SU-DHL-6 (cell line): Measurements from ENCODE around the gene ZNF565.

Source experiments
- H2AFZ ChIP-seq: fragments of 200-600 bp; sonication (generic); 2 replicates; pipeline ENCODE4 v1.6.1; 2014; ENCODE audit warnings: low read depth, mild to moderate bottlenecking, moderate library complexity, mixed read lengths, antibody characterized with exemption, low read length; ENCODE audit not compliant: severe bottlenecking
- H3F3A ChIP-seq: fragments of 200-600 bp; shearing (Covaris generic); 2 replicates; pipeline ENCODE4 v1.6.0; 2016; ENCODE audit warnings: antibody characterized with exemption, mild to moderate bottlenecking; ENCODE audit not compliant: insufficient read depth
- H3K27ac ChIP-seq: fragments of 200-600 bp; sonication (generic); 2 replicates; pipeline ENCODE4 v1.5.1; 2016; ENCODE audit warnings: low read depth, mild to moderate bottlenecking, low read length, moderate library complexity, mixed read lengths
- H3K27me3 ChIP-seq: fragments of 200-600 bp; sonication (generic), shearing (Covaris generic); 2 replicates; pipeline ENCODE4 v1.6.0; 2014; ENCODE audit warnings: mild to moderate bottlenecking, low read length
- H3K36me3 ChIP-seq: fragments of 200-600 bp; sonication (generic); 2 replicates; pipeline ENCODE4 v1.6.1; 2014; ENCODE audit warnings: mild to moderate bottlenecking, low read length, mixed read lengths
- H3K4me2 ChIP-seq: fragments of 300-600, 200-600 bp; shearing (Covaris generic), sonication (generic); 2 replicates; pipeline ENCODE4 v1.6.0; 2014; ENCODE audit warnings: low read length, low read depth, mild to moderate bottlenecking; ENCODE audit not compliant: poor library complexity, severe bottlenecking
- H3K4me3 ChIP-seq: fragments of 200-600 bp; sonication (generic); 2 replicates; pipeline ENCODE4 v1.5.1; 2014; ENCODE audit warnings: antibody characterized with exemption, low read length, mild to moderate bottlenecking, mixed read lengths; ENCODE audit not compliant: insufficient read depth, poor library complexity, severe bottlenecking
- H3K79me2 ChIP-seq: fragments of 200-600 bp; sonication (generic); 2 replicates; pipeline ENCODE4 v1.6.1; 2014; ENCODE audit warnings: mild to moderate bottlenecking, low read length, moderate library complexity; ENCODE audit not compliant: insufficient read depth
- H3K9ac ChIP-seq: fragments of 200-600 bp; sonication (generic); 2 replicates; pipeline ENCODE4 v1.7.0; 2014; ENCODE audit warnings: mild to moderate bottlenecking, low read length
- H3K9me2 ChIP-seq: fragments of 200-600 bp; sonication (generic); replicated peaks from 2 replicates; pipeline ENCODE4 v1.6.1; 2014; ENCODE audit warnings: low read length; ENCODE audit not compliant: insufficient read depth
- H3K9me3 ChIP-seq: fragments of 200-600 bp; sonication (generic); 2 replicates; pipeline ENCODE4 v1.6.1; 2014; ENCODE audit warnings: low read length, mixed read lengths; ENCODE audit not compliant: insufficient read depth
- H4K20me1 ChIP-seq: fragments of 200-600 bp; sonication (generic); 2 replicates; pipeline ENCODE4 v1.6.1; 2014; ENCODE audit warnings: low read depth, mild to moderate bottlenecking, antibody characterized with exemption, low read length, moderate library complexity, mixed read lengths
- CTCF ChIP-seq: fragments of 200-600 bp; sonication (generic); IDR thresholded peaks from one replicate; pipeline ENCODE4 v1.5.1; 2017; ENCODE audit warnings: antibody characterized with exemption, mild to moderate bottlenecking, low read length, moderate library complexity; ENCODE audit not compliant: insufficient read depth, poor library complexity, severe bottlenecking
- EZH2phosphoT487 ChIP-seq: fragments of 200-600 bp; sonication (generic), shearing (Covaris generic); conservative IDR thresholded peaks from 2 replicates; pipeline ENCODE4 v1.6.1; 2018; ENCODE audit warnings: mild to moderate bottlenecking, antibody characterized with exemption, low read length, moderate library complexity, mixed read lengths

Gene ZNF565

DNA sequence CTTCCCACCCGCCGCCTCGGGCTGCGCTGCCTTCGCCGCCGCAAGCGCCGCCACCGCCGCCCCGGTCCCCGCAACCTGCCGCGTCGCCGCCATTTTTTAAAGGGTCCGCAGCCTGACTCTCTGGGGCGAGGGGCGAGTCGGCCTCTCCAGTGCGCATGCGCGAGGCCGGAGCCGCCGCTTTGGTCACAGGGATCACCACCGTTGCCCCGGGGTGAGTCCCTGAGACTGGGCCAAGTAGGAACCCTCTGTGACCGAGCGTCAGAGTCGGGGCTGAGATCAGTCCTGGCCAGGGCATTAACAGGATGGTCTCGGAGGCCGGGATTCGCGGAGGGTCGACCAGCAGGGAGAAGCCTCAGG is 43.0 kb upstream of the ZNF565 start:
- Histone ChIP-seq H3F3A (no peaks in the 10 kb centered on the region), H3K9me2 (no peaks in the 10 kb centered on the region), H3K27me3 (no peaks in the 10 kb centered on the region), H3K27ac (no peak overlapping the region), H3K4me2 (no peak overlapping the region), H3K9ac (no peak overlapping the region), H3K79me2 (no peaks in the 10 kb centered on the region), H3K9me3 (no peaks in the 10 kb centered on the region), H3K4me3 (no peak overlapping the region), H2AFZ (no peak overlapping the region), H4K20me1 (no peaks in the 10 kb centered on the region), H3K36me3 (no peaks in the 10 kb centered on the region)
- TF ChIP-seq CTCF: no peak
- no peak for TF ChIP-seq EZH2phosphoT487

DNA sequence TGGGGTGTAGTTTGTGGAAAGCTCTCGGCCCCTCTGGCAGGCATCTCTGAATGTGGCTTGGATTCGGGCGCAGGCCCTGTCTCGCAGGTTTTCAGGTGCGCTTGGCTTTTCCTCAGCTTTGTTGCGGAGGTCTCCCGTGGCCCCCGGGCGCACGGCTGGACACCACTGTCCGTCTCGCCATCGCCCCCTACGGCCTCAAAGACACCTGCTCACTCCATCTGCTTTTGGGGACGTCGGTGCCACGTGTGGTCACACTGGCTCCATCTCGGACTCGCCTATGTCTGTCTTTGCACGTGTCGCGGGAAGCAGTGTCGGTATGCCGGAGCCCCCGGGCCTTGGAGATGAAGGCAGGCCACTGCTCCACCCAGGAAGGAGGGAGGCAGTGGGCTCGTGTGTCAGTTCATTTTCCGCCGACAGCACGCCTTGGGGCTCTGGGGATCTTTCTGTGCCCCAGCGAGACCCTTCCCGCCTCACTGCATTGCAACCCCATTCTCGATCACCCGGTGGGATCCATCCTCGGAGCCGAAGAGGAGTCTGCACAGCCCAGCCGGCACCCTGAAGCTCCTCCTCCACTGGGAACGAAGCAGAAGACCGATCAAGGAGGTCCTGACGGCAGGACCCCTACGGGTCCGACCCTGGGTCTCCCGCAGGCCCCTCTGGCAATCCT is 42.5 kb upstream of the ZNF565 start:
- H3K79me2 ChIP-seq: no peaks in the 10 kb centered on the region
- no peaks in the 10 kb centered on the region for H4K20me1 ChIP-seq
- no peaks in the 10 kb centered on the region for H3F3A ChIP-seq
- H3K27me3 ChIP-seq: no peaks in the 10 kb centered on the region
- no peaks in the 10 kb centered on the region for H3K36me3 ChIP-seq
- no peak overlapping the region for H3K27ac ChIP-seq
- no peaks in the 10 kb centered on the region for H3K9me3 ChIP-seq
- no peak overlapping the region for H3K4me3 ChIP-seq
- no peak overlapping the region for H3K9ac ChIP-seq
- no peak overlapping the region for H3K4me2 ChIP-seq
- H2AFZ ChIP-seq: no peak overlapping the region
- no peaks in the 10 kb centered on the region for H3K9me2 ChIP-seq
- TF ChIP-seq EZH2phosphoT487: no peak
- no peak for TF ChIP-seq CTCF

DNA sequence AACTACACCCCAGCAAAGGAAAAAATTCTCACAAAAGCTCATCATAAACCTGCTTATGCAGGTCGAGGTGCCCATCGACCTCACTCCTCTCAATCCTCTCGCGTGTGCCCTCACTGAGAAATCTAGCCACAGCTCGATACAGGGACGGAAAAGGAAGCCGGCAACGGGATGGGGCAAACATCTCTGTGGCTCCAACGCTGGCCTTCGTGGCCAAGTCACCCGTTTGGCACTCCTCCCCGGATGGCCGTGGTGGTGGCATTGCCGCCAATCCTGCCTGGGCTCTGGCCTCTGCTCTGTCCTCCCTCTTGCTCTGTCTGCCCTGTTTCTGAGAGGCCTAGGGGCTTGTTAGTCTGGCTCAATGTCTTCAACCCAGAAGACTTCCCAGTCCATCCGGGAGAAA is 41.6 kb upstream of the ZNF565 start:
- H3K9ac ChIP-seq: no peak overlapping the region
- no peaks in the 10 kb centered on the region for H3K9me3 ChIP-seq
- no peak for TF ChIP-seq CTCF
- TF ChIP-seq EZH2phosphoT487: no peak
- no peak overlapping the region for H3K27ac ChIP-seq
- no peaks in the 10 kb centered on the region for H4K20me1 ChIP-seq
- H3K9me2 ChIP-seq: no peaks in the 10 kb centered on the region
- H3K4me3 ChIP-seq: no peak overlapping the region
- H3K36me3 ChIP-seq: no peaks in the 10 kb centered on the region
- no peaks in the 10 kb centered on the region for H3K27me3 ChIP-seq
- H2AFZ ChIP-seq: no peak overlapping the region
- no peak overlapping the region for H3K4me2 ChIP-seq
- H3K79me2 ChIP-seq: no peaks in the 10 kb centered on the region
- H3F3A ChIP-seq: no peaks in the 10 kb centered on the region
